Hematopoietic multipotent progenitor cell treated with erythropoietin and hydrocortisone succinate and interleukin-3 and kit ligand, for 4 days (in vitro differentiated cells): ENCODE measurements around the gene DSP.

Experiments
- DNase-seq: peaks from one replicate; pipeline ENCODE4 v3.0.0-alpha.2; 2015

The DSP gene

GRCh38 chr6:7540595-7540994 lies 876 bp upstream of the DSP start:
- peak; percentile 14 for DNase-seq

GRCh38 chr6:7542065-7542873 lies 798 bp downstream of the DSP start:
- DNase-seq, result peak; percentile 6

GRCh38 chr6:7542874-7543624 lies 1.6 kb downstream of the DSP start:
- peak; percentile 18 for DNase-seq

GRCh38 chr6:7543789-7544424 lies 2.4 kb downstream of the DSP start:
- no peak for DNase-seq

- no peak for DNase-seq
These were observed 3.1 kb downstream of the DSP start for GRCh38 chr6:7544597-7544996.

GRCh38 chr6:7545316-7546019 lies 4.0 kb downstream of the DSP start:
- DNase-seq, result no peak

GRCh38 chr6:7546020-7546369 lies 4.5 kb downstream of the DSP start:
- DNase-seq, result no peak

- DNase-seq, result no peak
These were observed 4.9 kb downstream of the DSP start for GRCh38 chr6:7546383-7546782.

GRCh38 chr6:7546896-7547295 lies 5.4 kb downstream of the DSP start:
- DNase-seq, result no peak

- no peak for DNase-seq
These were observed 5.8 kb downstream of the DSP start for GRCh38 chr6:7547315-7547714.

GRCh38 chr6:7550433-7550801 lies 8.9 kb downstream of the DSP start:
- no peak for DNase-seq

GRCh38 chr6:7554533-7555275 lies 13.2 kb downstream of the DSP start:
- no peak for DNase-seq

GRCh38 chr6:7555671-7556070 lies 14.2 kb downstream of the DSP start:
- no peak for DNase-seq

- no peak for DNase-seq
These were observed 15.1 kb downstream of the DSP start for GRCh38 chr6:7556394-7557106.

- no peak for DNase-seq
These were observed 16.2 kb downstream of the DSP start for GRCh38 chr6:7557652-7558051.

- no peak for DNase-seq
These were observed 17.3 kb downstream of the DSP start for GRCh38 chr6:7558781-7559180.

GRCh38 chr6:7559196-7559595 lies 17.7 kb downstream of the DSP start:
- no peak for DNase-seq

GRCh38 chr6:7559651-7560385 lies 18.3 kb downstream of the DSP start:
- DNase-seq, result no peak

- no peak for DNase-seq
These were observed 19.9 kb downstream of the DSP start for GRCh38 chr6:7561153-7561964.

- DNase-seq, result no peak
These were observed 21.3 kb downstream of the DSP start for GRCh38 chr6:7562769-7563168.
